IMR-90 (cell line): Measurements from ENCODE around the gene EHBP1. TPM values are rescaled to one million over a fixed set of nuclear protein-coding genes. Genes with fewer than 3 reads are reported as not detected.

Source experiments
- ATAC-seq: fragments of 200-7000 bp; cut with Tn5 transposase; 2 replicates; pipeline ENCODE4 v1.9.1; 2020; ENCODE audit warnings: low read depth, mild to moderate bottlenecking, moderate library complexity
- BruUV-seq: library from RNA; stranded (reverse); fragments of 400-500 nt; replicated peaks from 2 replicates; lab custom pipeline; 2021; lab: Mats Ljungman, UMichigan
- CTCF ChIA-PET: fragments of 300-600 bp; formaldehyde crosslinking; extraction: SDS; loops from one replicate; lab custom pipeline; 2021; ENCODE audit warnings: antibody characterized with exemption; lab: Yijun Ruan, JAX
- POLR2A ChIA-PET: fragments of 300-600 bp; sonication (Branson Sonifier 250); formaldehyde crosslinking; loops from one replicate; lab custom pipeline; 2022; ENCODE audit warnings: antibody characterized with exemption; ENCODE audit not compliant: unreplicated experiment; lab: Charles Lee
- DNase-seq: peaks from one replicate; pipeline ENCODE4 v3.0.0; 2013
- H2AFZ ChIP-seq: replicated peaks from 2 replicates; pipeline ENCODE3; 2013; ENCODE audit warnings: low read length, mild to moderate bottlenecking; ENCODE audit not compliant: poor library complexity
- H2AK5ac ChIP-seq: 2 replicates; pipeline ENCODE4 v1.6.1; 2013; ENCODE audit warnings: low read depth, low read length, inconsistent platforms
- H2AK9ac ChIP-seq: replicated peaks from 2 replicates; pipeline ENCODE3; 2013; ENCODE audit warnings: mild to moderate bottlenecking, low read depth, low read length, moderate library complexity; ENCODE audit not compliant: poor library complexity
- H2BK120ac ChIP-seq: 2 replicates; pipeline ENCODE4 v1.6.1; 2013; ENCODE audit warnings: low read depth, low read length, inconsistent platforms
- H2BK15ac ChIP-seq: 3 replicates; pipeline ENCODE4 v1.6.1; 2013; ENCODE audit warnings: low read depth, low read length, inconsistent platforms
- H2BK20ac ChIP-seq: 2 replicates; pipeline ENCODE4 v1.6.1; 2013; ENCODE audit warnings: low read depth, mild to moderate bottlenecking, inconsistent platforms, low read length, moderate library complexity
- H2BK5ac ChIP-seq: 2 replicates; pipeline ENCODE4 v1.6.1; 2013; ENCODE audit warnings: mild to moderate bottlenecking, low read depth, low read length, inconsistent platforms; ENCODE audit not compliant: poor library complexity, severe bottlenecking
- H3K14ac ChIP-seq: replicated peaks from 2 replicates; pipeline ENCODE4 v1.6.1; 2013; ENCODE audit warnings: low read depth, low read length, inconsistent platforms
- H3K18ac ChIP-seq: 2 replicates; pipeline ENCODE4 v1.6.1; 2013; ENCODE audit warnings: low read depth, low read length, control low read depth
- H3K23ac ChIP-seq: 2 replicates; pipeline ENCODE4 v1.6.1; 2013; ENCODE audit warnings: low read depth, low read length, inconsistent platforms
- H3K27ac ChIP-seq: 2 replicates; pipeline ENCODE4 v1.5.1; 2013; ENCODE audit warnings: mild to moderate bottlenecking, control low read depth, low read length; ENCODE audit not compliant: insufficient read depth
- H3K27me3 ChIP-seq: 2 replicates; pipeline ENCODE4 v1.6.1; 2013; ENCODE audit warnings: low read length; ENCODE audit not compliant: control insufficient read depth, insufficient read depth
- H3K36me3 ChIP-seq: 2 replicates; pipeline ENCODE4 v1.6.1; 2013; ENCODE audit warnings: low read length, mixed read lengths; ENCODE audit not compliant: control insufficient read depth, insufficient read depth
- H3K4ac ChIP-seq: 2 replicates; pipeline ENCODE4 v1.6.1; 2013; ENCODE audit warnings: low read depth, low read length, inconsistent platforms
- H3K4me1 ChIP-seq: 2 replicates; pipeline ENCODE4 v1.6.1; 2013; ENCODE audit warnings: low read length, mixed read lengths; ENCODE audit not compliant: control insufficient read depth, insufficient read depth
- H3K4me2 ChIP-seq: 2 replicates; pipeline ENCODE4 v1.6.1; 2013; ENCODE audit warnings: low read depth, mild to moderate bottlenecking, control low read depth, low read length, moderate library complexity
- H3K4me3 ChIP-seq: 2 replicates; pipeline ENCODE4 v1.5.1; 2013; ENCODE audit warnings: low read depth, mild to moderate bottlenecking, control low read depth, low read length, moderate library complexity; ENCODE audit not compliant: insufficient read depth
- H3K56ac ChIP-seq: 2 replicates; pipeline ENCODE4 v1.6.1; 2013; ENCODE audit warnings: low read length, inconsistent platforms; ENCODE audit not compliant: insufficient read depth; ENCODE audit errors: extremely low read depth
- H3K79me1 ChIP-seq, 2 experiments: 2 replicates each; pipeline ENCODE4 v1.6.1; 2013; ENCODE audit warnings: low read length in 2 of 2, inconsistent platforms in 1 of 2, low read depth in 1 of 2
- H3K9ac ChIP-seq: 2 replicates; pipeline ENCODE4 v1.6.1; 2013; ENCODE audit warnings: low read depth, low read length, control low read depth
- H3K9me1 ChIP-seq: 2 replicates; pipeline ENCODE4 v1.6.1; 2013; ENCODE audit warnings: low read length, inconsistent platforms; ENCODE audit not compliant: insufficient read depth
- H3K9me3 ChIP-seq: 2 replicates; pipeline ENCODE4 v1.6.1; 2013; ENCODE audit warnings: low read length; ENCODE audit not compliant: control insufficient read depth, insufficient read depth
- H4K20me1 ChIP-seq: 2 replicates; pipeline ENCODE4 v1.6.1; 2013; ENCODE audit warnings: low read length, inconsistent platforms; ENCODE audit not compliant: insufficient read depth
- H4K5ac ChIP-seq: 2 replicates; pipeline ENCODE4 v1.6.1; 2013; ENCODE audit warnings: mild to moderate bottlenecking, low read depth, low read length, control low read depth
- H4K8ac ChIP-seq, 2 experiments: 2 replicates each; pipeline ENCODE4 v1.6.1; 2013; ENCODE audit warnings: low read depth in 2 of 2, low read length in 2 of 2, control low read depth in 1 of 2, inconsistent platforms in 1 of 2
- H4K91ac ChIP-seq: 2 replicates; pipeline ENCODE4 v1.6.1; 2013; ENCODE audit warnings: low read depth, low read length, inconsistent platforms; ENCODE audit not compliant: insufficient read depth
- CEBPB ChIP-seq: IDR thresholded peaks from 2 replicates; pipeline ENCODE4 v1.6.1; 2012; ENCODE audit warnings: low read depth, low read length, improper control_type of control experiment
- CHD1 ChIP-seq: IDR thresholded peaks from 2 replicates; pipeline ENCODE4 v1.6.1; 2012; ENCODE audit warnings: low read depth, low read length, improper control_type of control experiment
- FOS ChIP-seq: fragments of 150-350 bp; IDR thresholded peaks from 2 replicates; pipeline ENCODE4 v1.6.1; 2016; ENCODE audit warnings: low read depth, low read length
- MAFK ChIP-seq: IDR thresholded peaks from 2 replicates; pipeline ENCODE4 v1.6.1; 2012; ENCODE audit warnings: low read depth, low read length, improper control_type of control experiment
- RAD21 ChIP-seq: IDR thresholded peaks from 2 replicates; pipeline ENCODE4 v1.6.1; 2012; ENCODE audit warnings: low read length, improper control_type of control experiment
- RCOR1 ChIP-seq: IDR thresholded peaks from 2 replicates; pipeline ENCODE4 v1.6.1; 2012; ENCODE audit warnings: mild to moderate bottlenecking, low read length, improper control_type of control experiment; ENCODE audit not compliant: insufficient replicate concordance
- RFX5 ChIP-seq: IDR thresholded peaks from 2 replicates; pipeline ENCODE4 v1.8.0; 2012; ENCODE audit warnings: low read depth, mild to moderate bottlenecking, low read length, moderate library complexity
- WGBS, 2 experiments: methylation state at CpG; one replicate each; pipeline versions ENCODE4 v1.1.5 to v1.1.7; 2013; ENCODE audit warnings: missing lambda C conversion rate in 2 of 2; ENCODE audit not compliant: insufficient read length in 1 of 2; ENCODE audit errors: extremely low coverage in 2 of 2; 5-methylcytosine and 5-hydroxymethylcytosine counted together
- dilution Hi-C: fragments of 300-500 bp; cut with HindIII; formaldehyde crosslinking; loops from one replicate; pipeline ENCODE4 v1.14.3; 2018; ENCODE audit warnings: low sequenced_read_pairs; ENCODE audit not compliant: unreplicated experiment
- in situ Hi-C: fragments of 300-500 bp; cut with MboI; formaldehyde crosslinking; loops from 3 replicates; pipeline ENCODE4 v1.14.3; 2019; ENCODE audit warnings: low sequenced_read_pairs, inconsistent platforms, mixed read lengths
- intact Hi-C: fragments of 100-400 bp; cut with micrococcal nuclease; formaldehyde crosslinking; loops from 2 replicates; pipeline ENCODE4 v1.10.0; 2022
- polyA plus RNA-seq, 3 experiments: library from polyadenylated mRNA; depleted of rRNA; stranded (reverse); fragments of >200 nt; gene quantifications; 2 replicates each; pipeline ENCODE4 v1.2.3, GENCODE V29; 2012; ENCODE audit warnings: low replicate concordance in 1 of 3
- total RNA-seq: library from RNA; depleted of rRNA; stranded (reverse); fragments of >200 nt; gene quantifications from 2 replicates; pipeline ENCODE4 v1.2.3, GENCODE V29; 2012

Gene EHBP1
- total and polyA plus RNA-seq, 2 of the 4 experiments (the other 2 are of a cell fraction) = 28.3 to 44.4 TPM

- ChIA-PET CTCF (no interaction called here), POLR2A (no interaction called here)
- Histone ChIP-seq H3K23ac (no peak overlapping the region), H3K36me3 (peaks cover 4% of the 10 kb centered on the region; the same call in 1 of the 2 replicates), H3K27ac (no peak overlapping the region), H3K56ac (no peak overlapping the region), H2AFZ (no peak overlapping the region), H3K27me3 (no peaks in the 10 kb centered on the region), H4K20me1 (no peaks in the 10 kb centered on the region), H3K4me2 (no peak overlapping the region), H3K18ac (no peak overlapping the region), H3K9me3 (peaks cover 4% of the 10 kb centered on the region), H4K91ac (no peak overlapping the region), H4K8ac (no peak overlapping the region), H3K4me1 (no peaks in the 10 kb centered on the region), H2BK120ac (no peak overlapping the region), H2BK5ac (no peak overlapping the region), H3K4me3 (no peak overlapping the region), H4K5ac (no peak overlapping the region), H3K9me1 (no peaks in the 10 kb centered on the region), H3K14ac (no peak overlapping the region), H2AK5ac (no peak overlapping the region), H3K9ac (no peak overlapping the region), H2BK20ac (no peak overlapping the region), H2BK15ac (no peak overlapping the region), H3K79me1 (no peaks in the 10 kb centered on the region; a peak in 1 of 4 replicates), H2AK9ac (no peak overlapping the region), H3K4ac (no peak overlapping the region)
- ATAC-seq = no peak
- BruUV-seq = no TSS peak
- WGBS, 2 experiments = no CpG with 5 or more reads among the region's 1 CpG
- no peak for DNase-seq
- in situ Hi-C loops = no loop called here
- TF ChIP-seq MAFK = no peak
- TF ChIP-seq RFX5 = no peak
- no peak for TF ChIP-seq CHD1
- no peak for TF ChIP-seq RCOR1
- no peak for TF ChIP-seq CEBPB
- TF ChIP-seq RAD21 = no peak
- TF ChIP-seq FOS = no peak
- dilution Hi-C loops = no loop called here
- intact Hi-C loops = no loop called here
These were observed 139.0 kb downstream of the EHBP1 start for GRCh38 chr2:62844311-62845090.
